HEK293 (cell line): ENCODE measurements around the gene CASP3.

Source experiments
- ATF2 ChIP-seq: fragments of 450-650 bp; formaldehyde crosslinking; IDR thresholded peaks from 2 replicates; pipeline ENCODE4 v1.5.1; 2016; ENCODE audit warnings: missing biosample characterization, missing genetic modification characterization, low read depth
- BCL11A ChIP-seq: fragments of 450-650 bp; formaldehyde crosslinking; IDR thresholded peaks from 2 replicates; pipeline ENCODE4 v1.5.1; 2016; ENCODE audit warnings: low read depth, missing biosample characterization, missing genetic modification characterization
- ELK4 ChIP-seq: IDR thresholded peaks from 2 replicates; pipeline ENCODE4 v1.6.1; 2011; ENCODE audit warnings: mild to moderate bottlenecking, low read depth, low read length, borderline replicate concordance
- ZNF175 ChIP-seq: fragments of 450-650 bp; formaldehyde crosslinking; IDR thresholded peaks from 2 replicates; pipeline ENCODE4 v1.5.1; 2016; ENCODE audit warnings: missing biosample characterization, missing genetic modification characterization
- ZNF221 ChIP-seq: fragments of 450-650 bp; formaldehyde crosslinking; IDR thresholded peaks from 2 replicates; pipeline ENCODE4 v1.5.1; 2017; ENCODE audit warnings: missing biosample characterization, missing genetic modification characterization, borderline replicate concordance
- ZNF449 ChIP-seq: fragments of 450-650 bp; formaldehyde crosslinking; IDR thresholded peaks from 2 replicates; pipeline ENCODE4 v1.5.1; 2017; ENCODE audit warnings: missing biosample characterization, mild to moderate bottlenecking, missing genetic modification characterization, moderate library complexity
- ZNF530 ChIP-seq: fragments of 450-650 bp; formaldehyde crosslinking; IDR thresholded peaks from 2 replicates; pipeline ENCODE4 v1.5.1; 2016; ENCODE audit warnings: low read depth, missing biosample characterization, missing genetic modification characterization
- ZNF654 ChIP-seq: fragments of 450-650 bp; formaldehyde crosslinking; IDR thresholded peaks from 2 replicates; pipeline ENCODE4 v1.5.1; 2016; ENCODE audit warnings: low read depth, missing biosample characterization, missing genetic modification characterization
- ZSCAN4 ChIP-seq: fragments of 450-650 bp; formaldehyde crosslinking; IDR thresholded peaks from 2 replicates; pipeline ENCODE4 v1.5.1; 2017; ENCODE audit warnings: missing biosample characterization, missing genetic modification characterization

GRCh38 chr4:184694412-184694956, 45.2 kb upstream of the CASP3 start:
- TF ChIP-seq BCL11A (tag by site-specific recombination) (no peak), ZNF654 (tag by site-specific recombination) (no peak), ZNF530 (tag by site-specific recombination) (no peak), ELK4 (no peak), ZNF175 (no peak), ATF2 (tag by site-specific recombination) (no peak), ZNF449 (no peak), ZSCAN4 (no peak), ZNF221 (no peak)
